C4-2B (cell line): ENCODE results near the gene GOLM1.
A peak's percentile ranks its signal among the peaks of the same experiment; 100 is the strongest.

Experiments
- H3K27ac ChIP-seq: fragments of 450-650 bp; 2 replicates; pipeline ENCODE4 v1.5.1; 2017
- CTCF ChIP-seq: fragments of 450-650 bp; conservative IDR thresholded peaks from 2 replicates; pipeline ENCODE4 v1.5.1; 2017; ENCODE audit warnings: mild to moderate bottlenecking
- ZFX ChIP-seq: fragments of 450-650 bp; IDR thresholded peaks from 2 replicates; pipeline ENCODE4 v1.6.1; 2017

Gene GOLM1

GRCh38 chr9:86069206-86069869 is 30.0 kb downstream of the GOLM1 start:
- TF ChIP-seq CTCF: no peak
- TF ChIP-seq ZFX: no peak

GRCh38 chr9:86064220-86064619 is 35.1 kb downstream of the GOLM1 start:
- no peak for TF ChIP-seq CTCF
- no peak for TF ChIP-seq ZFX
- H3K27ac ChIP-seq: no peak overlapping the region

More at GRCh38 chr9:86069206-86069869, 30.0 kb downstream of the GOLM1 start:
- H3K27ac ChIP-seq: no peak overlapping the region

GRCh38 chr9:86062845-86063693 is 36.3 kb downstream of the GOLM1 start:
- no peak overlapping the region for H3K27ac ChIP-seq
- TF ChIP-seq ZFX (no peak), CTCF (no peak)

GRCh38 chr9:86061972-86062739 is 37.2 kb downstream of the GOLM1 start:
- TF ChIP-seq ZFX (no peak), CTCF (no peak)
- no peak overlapping the region for H3K27ac ChIP-seq

GRCh38 chr9:86057491-86057890 is 41.9 kb downstream of the GOLM1 start:
- H3K27ac ChIP-seq: no peak overlapping the region
- TF ChIP-seq CTCF (no peak), ZFX (no peak)

- H3K27ac ChIP-seq: peak overlapping the region; percentile 94
- TF ChIP-seq CTCF (no peak), ZFX (no peak)
Measured at GRCh38 chr9:86054695-86055094, 44.7 kb downstream of the GOLM1 start.
